OCI-LY1 (cell line): Measurements from ENCODE around the gene CD209.

ENCODE experiments used
- H2AFZ ChIP-seq: fragments of 200-600 bp; sonication (generic), shearing (Covaris generic); 2 replicates; pipeline ENCODE4 v1.6.0; 2014; ENCODE audit warnings: antibody characterized with exemption, mild to moderate bottlenecking, low read length
- H3F3A ChIP-seq: fragments of 200-600 bp; sonication (generic), shearing (Covaris generic); 2 replicates; pipeline ENCODE4 v1.6.0; 2014; ENCODE audit warnings: mild to moderate bottlenecking, antibody characterized with exemption, low read length, moderate library complexity; ENCODE audit not compliant: insufficient read depth
- H3K27ac ChIP-seq: fragments of 200-600 bp; sonication (generic); 2 replicates; pipeline ENCODE4 v1.5.1; 2014; ENCODE audit warnings: low read length, mixed run types, mild to moderate bottlenecking, low read depth; ENCODE audit not compliant: poor library complexity, severe bottlenecking
- H3K27me3 ChIP-seq: fragments of 200-600 bp; sonication (generic); 2 replicates; pipeline ENCODE4 v1.6.0; 2014; ENCODE audit warnings: antibody characterized with exemption, mild to moderate bottlenecking, low read length, moderate library complexity; ENCODE audit not compliant: insufficient read depth
- H3K36me3 ChIP-seq: fragments of 200-600 bp; sonication (generic); 2 replicates; pipeline ENCODE4 v1.6.1; 2014; ENCODE audit warnings: mild to moderate bottlenecking, antibody characterized with exemption, low read length, moderate library complexity, mixed read lengths; ENCODE audit not compliant: insufficient read depth
- H3K4me1 ChIP-seq: fragments of 200-600 bp; sonication (generic); 2 replicates; pipeline ENCODE4 v1.5.1; 2014; ENCODE audit warnings: mild to moderate bottlenecking, low read length, moderate library complexity; ENCODE audit not compliant: insufficient read depth, severe bottlenecking
- H3K4me2 ChIP-seq: fragments of 200-600 bp; sonication (generic), shearing (Covaris generic); 2 replicates; pipeline ENCODE4 v1.6.1; 2014; ENCODE audit warnings: low read length
- H3K4me3 ChIP-seq: fragments of 200-600 bp; sonication (generic); 2 replicates; pipeline ENCODE4 v1.5.1; 2014; ENCODE audit warnings: low read length, low read depth, mild to moderate bottlenecking, mixed read lengths; ENCODE audit not compliant: poor library complexity, severe bottlenecking
- H3K79me2 ChIP-seq: fragments of 200-600 bp; shearing (Covaris generic); 2 replicates; pipeline ENCODE4 v1.6.1; 2016; ENCODE audit warnings: mixed run types, low read length, mixed read lengths; ENCODE audit not compliant: insufficient read depth
- H3K9ac ChIP-seq: fragments of 200-600 bp; sonication (generic), shearing (Covaris generic); 2 replicates; pipeline ENCODE4 v1.6.1; 2014; ENCODE audit warnings: mild to moderate bottlenecking, low read length, mixed read lengths
- H3K9me2 ChIP-seq: fragments of 200-600 bp; sonication (generic), shearing (Covaris generic); 2 replicates; pipeline ENCODE4 v1.6.1; 2014; ENCODE audit warnings: low read depth, mild to moderate bottlenecking, low read length, mixed read lengths
- H3K9me3 ChIP-seq: fragments of 200-600 bp; shearing (Covaris generic); 2 replicates; pipeline ENCODE4 v1.6.1; 2014; ENCODE audit warnings: low read length, mixed read lengths
- H4K20me1 ChIP-seq: fragments of 200-600 bp; sonication (generic), shearing (Covaris generic); 2 replicates; pipeline ENCODE4 v1.6.0; 2016; ENCODE audit warnings: mild to moderate bottlenecking, low read length; ENCODE audit not compliant: insufficient read depth
- EZH2 ChIP-seq: fragments of 200-600 bp; sonication (generic), shearing (Covaris generic); IDR thresholded peaks from 2 replicates; pipeline ENCODE4 v1.8.0; 2017; ENCODE audit warnings: borderline replicate concordance, mixed run types, mild to moderate bottlenecking, antibody characterized with exemption, low read length, moderate library complexity, mixed read lengths
- TF ChIP-seq, protein P1 (sequence below): fragments of 200-600 bp; sonication (generic), shearing (Covaris generic); IDR thresholded peaks from 2 replicates; pipeline ENCODE4 v1.5.1; 2017; ENCODE audit warnings: mild to moderate bottlenecking, antibody characterized with exemption, low read length, moderate library complexity, mixed read lengths

Gene CD209

DNA sequence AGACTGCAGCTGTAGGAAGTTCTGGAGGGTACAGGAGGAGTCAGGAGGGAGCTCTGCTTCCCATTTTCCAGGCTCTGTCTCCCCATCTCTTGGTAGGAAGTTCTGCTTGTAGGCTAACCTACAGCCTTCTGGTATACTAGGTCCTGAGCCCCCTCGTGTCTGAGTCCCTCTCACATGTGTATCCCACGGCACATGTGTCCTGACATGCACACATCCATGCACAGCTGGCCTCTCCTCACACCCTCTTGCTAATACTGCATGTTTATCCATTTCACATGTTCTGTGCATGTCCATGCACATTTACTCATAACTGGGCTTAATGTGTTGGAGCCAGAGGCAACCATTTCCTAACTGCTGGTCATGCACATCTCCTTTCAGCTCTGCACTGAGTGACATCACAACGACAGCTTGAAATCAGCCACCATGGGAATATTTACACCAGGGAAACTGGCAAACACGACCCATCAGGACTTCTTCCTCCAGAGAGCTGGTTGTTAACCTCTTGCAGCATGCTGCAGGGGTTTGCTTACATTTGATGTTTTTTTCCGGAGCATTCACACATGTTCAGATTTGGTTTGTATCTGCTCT lies 3.0 kb downstream of the CD209 start:
- no peak overlapping the region for H3K9ac ChIP-seq
- H3K4me1 ChIP-seq, result no peaks in the 10 kb centered on the region
- H4K20me1 ChIP-seq, result no peaks in the 10 kb centered on the region
- H2AFZ ChIP-seq, result no peak overlapping the region
- no peaks in the 10 kb centered on the region for H3F3A ChIP-seq
- H3K4me3 ChIP-seq, result no peak overlapping the region
- H3K4me2 ChIP-seq, result no peak overlapping the region
- 0 out of 2 replicates have a peak, but pooled peaks cover 2% of the 10 kb centered on the region for H3K9me3 ChIP-seq
- H3K36me3 ChIP-seq, result no peaks in the 10 kb centered on the region
- no peak overlapping the region for H3K27ac ChIP-seq
- 0 out of 2 replicates have a peak, but pooled peaks cover 5% of the 10 kb centered on the region for H3K27me3 ChIP-seq
- TF ChIP-seq, protein P1, sequence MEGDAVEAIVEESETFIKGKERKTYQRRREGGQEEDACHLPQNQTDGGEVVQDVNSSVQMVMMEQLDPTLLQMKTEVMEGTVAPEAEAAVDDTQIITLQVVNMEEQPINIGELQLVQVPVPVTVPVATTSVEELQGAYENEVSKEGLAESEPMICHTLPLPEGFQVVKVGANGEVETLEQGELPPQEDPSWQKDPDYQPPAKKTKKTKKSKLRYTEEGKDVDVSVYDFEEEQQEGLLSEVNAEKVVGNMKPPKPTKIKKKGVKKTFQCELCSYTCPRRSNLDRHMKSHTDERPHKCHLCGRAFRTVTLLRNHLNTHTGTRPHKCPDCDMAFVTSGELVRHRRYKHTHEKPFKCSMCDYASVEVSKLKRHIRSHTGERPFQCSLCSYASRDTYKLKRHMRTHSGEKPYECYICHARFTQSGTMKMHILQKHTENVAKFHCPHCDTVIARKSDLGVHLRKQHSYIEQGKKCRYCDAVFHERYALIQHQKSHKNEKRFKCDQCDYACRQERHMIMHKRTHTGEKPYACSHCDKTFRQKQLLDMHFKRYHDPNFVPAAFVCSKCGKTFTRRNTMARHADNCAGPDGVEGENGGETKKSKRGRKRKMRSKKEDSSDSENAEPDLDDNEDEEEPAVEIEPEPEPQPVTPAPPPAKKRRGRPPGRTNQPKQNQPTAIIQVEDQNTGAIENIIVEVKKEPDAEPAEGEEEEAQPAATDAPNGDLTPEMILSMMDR, result no peak
- no peak for TF ChIP-seq EZH2
- no peaks in the 10 kb centered on the region for H3K79me2 ChIP-seq
- no peaks in the 10 kb centered on the region for H3K9me2 ChIP-seq

DNA sequence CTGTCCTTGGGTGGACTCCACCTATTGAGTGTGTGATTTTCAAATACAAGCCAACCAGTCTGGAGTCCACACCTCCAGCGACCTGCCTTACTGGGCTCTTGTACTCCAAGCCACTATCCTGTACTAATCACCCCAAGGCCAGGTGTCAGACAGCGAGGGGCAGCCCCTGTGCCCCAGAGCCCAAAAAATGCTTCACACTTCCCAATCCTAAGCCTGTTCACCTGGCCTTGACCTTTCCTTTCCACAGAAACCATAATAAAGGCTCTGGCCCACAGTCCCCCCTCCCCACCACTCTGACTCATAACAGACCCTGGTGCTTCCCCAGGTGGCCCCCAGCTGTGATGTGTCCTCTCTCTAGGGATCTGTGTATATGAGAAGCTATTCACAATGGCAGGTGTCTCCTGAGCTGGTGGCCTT lies 3.9 kb downstream of the CD209 start:
- TF ChIP-seq, protein P1, result no peak
- no peak for TF ChIP-seq EZH2
- Histone ChIP-seq H3F3A (no peaks in the 10 kb centered on the region), H3K9ac (no peak overlapping the region), H3K27me3 (0 out of 2 replicates have a peak, but pooled peaks cover 5% of the 10 kb centered on the region), H3K4me2 (no peak overlapping the region), H2AFZ (no peak overlapping the region), H3K36me3 (no peaks in the 10 kb centered on the region), H3K9me2 (no peaks in the 10 kb centered on the region), H3K27ac (no peak overlapping the region), H3K4me3 (no peak overlapping the region), H3K79me2 (no peaks in the 10 kb centered on the region), H3K4me1 (no peaks in the 10 kb centered on the region), H3K9me3 (0 out of 2 replicates have a peak, but pooled peaks cover 2% of the 10 kb centered on the region), H4K20me1 (no peaks in the 10 kb centered on the region)

DNA sequence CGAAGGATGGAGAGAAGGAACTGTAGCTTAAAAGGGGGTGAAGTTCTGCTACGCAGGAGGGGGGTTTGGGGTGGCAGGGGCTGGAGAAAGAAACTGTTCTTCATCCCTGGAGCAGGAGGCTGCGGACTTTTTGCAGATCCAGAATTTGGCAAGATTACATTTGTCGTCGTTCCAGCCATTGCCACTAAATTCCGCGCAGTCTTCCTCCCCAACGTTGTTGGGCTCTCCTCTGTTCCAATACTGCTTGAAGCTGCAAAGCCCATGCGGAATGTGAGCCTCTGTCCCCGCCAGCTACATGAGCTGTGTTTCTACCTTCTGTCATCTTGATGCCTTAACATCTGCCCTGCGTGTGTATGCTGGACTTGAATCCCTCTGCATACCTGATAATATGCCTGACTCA lies 4.3 kb downstream of the CD209 start:
- Histone ChIP-seq H2AFZ (no peak overlapping the region), H3F3A (no peaks in the 10 kb centered on the region), H3K4me1 (no peaks in the 10 kb centered on the region), H3K79me2 (no peaks in the 10 kb centered on the region), H3K9me3 (0 out of 2 replicates have a peak, but pooled peaks cover 2% of the 10 kb centered on the region), H3K27me3 (0 out of 2 replicates have a peak, but pooled peaks cover 5% of the 10 kb centered on the region), H3K27ac (no peak overlapping the region), H3K9me2 (no peaks in the 10 kb centered on the region), H3K4me2 (no peak overlapping the region), H4K20me1 (no peaks in the 10 kb centered on the region), H3K36me3 (no peaks in the 10 kb centered on the region), H3K9ac (no peak overlapping the region), H3K4me3 (no peak overlapping the region)
- TF ChIP-seq, protein P1, result no peak
- TF ChIP-seq EZH2, result no peak
